ENCODE results near the gene CCNQ. TPM values are rescaled to one million over a fixed set of nuclear protein-coding genes. Genes with fewer than 3 reads are reported as not detected.

CCNQ gene
- polyA plus RNA-seq, 1 of the 3 experiments (the other 2 are of a cell fraction) = 45.3 TPM

DNA sequence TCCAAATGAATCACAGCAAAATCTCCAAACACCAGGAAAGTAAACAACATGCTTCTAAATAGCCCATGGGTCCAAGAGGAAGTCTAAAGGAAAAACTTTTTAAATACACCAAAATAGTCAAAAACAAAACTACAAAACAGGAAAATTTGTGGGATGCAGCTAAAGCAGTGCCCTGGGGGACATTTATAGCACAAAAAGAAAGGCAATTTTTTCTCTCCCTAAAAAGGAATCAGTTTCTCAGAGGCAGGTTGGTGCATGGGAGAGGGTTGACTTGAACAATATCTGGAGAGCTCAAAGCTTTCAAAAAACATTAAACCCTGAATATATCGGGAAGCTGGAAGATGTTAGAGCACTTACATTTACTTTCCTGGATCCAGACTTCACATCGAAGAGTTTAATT lies 32.4 kb upstream of the CCNQ start:
- Histone ChIP-seq H3K4me3 (ENCODE audit: low read depth in 2 of 2, low read length in 1 of 2) (no peak overlapping the region), H3K9ac (no peak overlapping the region), H4K20me1 (ENCODE audit: insufficient read depth) (no peaks in the 10 kb centered on the region), H3F3A (replicated peaks; ENCODE audit: insufficient read depth) (no peaks in the 10 kb centered on the region), H3K9me3 (peaks cover 7% of the 10 kb centered on the region; the same call in 1 of the 2 replicates), H3K27ac (ENCODE audit: low read depth in 2 of 2, low read length in 1 of 2) (no peak overlapping the region), H3K4me1 (ENCODE audit: control insufficient read depth in 1 of 2, insufficient read depth in 2 of 2, low read depth in 1 of 2, low read length in 1 of 2) (no peaks in the 10 kb centered on the region; a peak in 1 of 4 replicates), H3K4me2 (no peak overlapping the region), H3K36me3 (replicated peaks in 1 of 2; ENCODE audit: control insufficient read depth in 1 of 2, insufficient read depth in 2 of 2, low read length in 1 of 2) (no peaks in the 10 kb centered on the region), H2AFZ (ENCODE audit: low read depth) (no peak overlapping the region), H3K27me3 (ENCODE audit: insufficient read depth) (peaks cover 47% of the 10 kb centered on the region), H3K79me2 (ENCODE audit: insufficient read depth) (no peaks in the 10 kb centered on the region), H3K9me2 (no peaks in the 10 kb centered on the region)
- WGBS (ENCODE audit: low lambda C conversion rate) = 48% methylated on average over 2 of the region's 2 CpGs
- no peak for DNase-seq
- TF ChIP-seq RFX5 (IDR thresholded peaks at IDR 0.05; ENCODE audit: low read length) (no peak), RXRA (IDR thresholded peaks at IDR 0.05; ENCODE audit: borderline replicate concordance, low read depth) (no peak), EZH2phosphoT487 (IDR thresholded peaks at IDR 0.05; ENCODE audit: borderline replicate concordance, low read depth) (no peak)
- POLR2A ChIA-PET = no interaction called here
- CTCF ChIA-PET = interaction anchor here (0.9 to 3.2 kb wide), 7 partner anchors 13 to 92 kb away, joined by 3 to 17 read pairs (median 3); no protein-coding TSS in a partner anchor

DNA sequence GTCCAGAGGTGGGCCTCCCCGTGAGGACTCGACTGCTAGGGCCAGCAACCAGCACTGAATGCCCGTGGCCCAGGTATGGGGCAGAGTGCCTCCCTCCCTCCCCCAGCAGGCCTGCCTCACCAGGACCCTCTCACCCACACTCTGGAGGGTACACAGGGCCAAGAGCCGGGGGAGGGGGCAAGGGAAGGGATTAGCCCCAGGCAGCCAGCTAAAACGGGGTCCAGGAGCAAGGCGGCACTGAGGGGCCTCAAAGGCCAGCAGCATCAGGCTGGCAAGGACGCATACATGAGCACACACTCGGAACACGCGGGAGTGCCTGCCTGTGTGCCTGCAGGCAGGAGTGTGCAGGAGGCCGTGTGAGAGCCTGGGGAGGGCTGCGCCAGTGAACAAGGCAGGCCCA lies 29.7 kb upstream of the CCNQ start:
- Histone ChIP-seq H3K4me3 (ENCODE audit: low read depth in 2 of 2, low read length in 1 of 2) (no peak overlapping the region), H3K27ac (ENCODE audit: low read depth in 2 of 2, low read length in 1 of 2) (no peak overlapping the region), H3F3A (replicated peaks; ENCODE audit: insufficient read depth) (no peaks in the 10 kb centered on the region), H3K9ac (no peak overlapping the region), H3K9me2 (no peaks in the 10 kb centered on the region), H4K20me1 (ENCODE audit: insufficient read depth) (no peaks in the 10 kb centered on the region), H3K79me2 (ENCODE audit: insufficient read depth) (no peaks in the 10 kb centered on the region), H3K4me2 (no peak overlapping the region), H3K9me3 (peaks cover 7% of the 10 kb centered on the region; the same call in 1 of the 2 replicates), H2AFZ (ENCODE audit: low read depth) (no peak overlapping the region), H3K27me3 (ENCODE audit: insufficient read depth) (peaks cover 49% of the 10 kb centered on the region), H3K36me3 (replicated peaks in 1 of 2; ENCODE audit: control insufficient read depth in 1 of 2, insufficient read depth in 2 of 2, low read length in 1 of 2) (no peaks in the 10 kb centered on the region), H3K4me1 (ENCODE audit: control insufficient read depth in 1 of 2, insufficient read depth in 2 of 2, low read depth in 1 of 2, low read length in 1 of 2) (no peaks in the 10 kb centered on the region; a peak in 1 of 4 replicates)
- POLR2A ChIA-PET = no interaction called here
- CTCF ChIA-PET = interaction anchor here (1.2 kb wide), 1 partner anchor 18 kb away, joined by 3 read pairs; no protein-coding TSS in a partner anchor
- peak; percentile 16 for DNase-seq
- TF ChIP-seq GABPA (IDR thresholded peaks at IDR 0.05; ENCODE audit: low read depth) (no peak), SIN3A (IDR thresholded peaks at IDR 0.05; ENCODE audit: borderline replicate concordance, low read depth, low read length) (no peak)
- WGBS (ENCODE audit: low lambda C conversion rate) = no CpG with 5 or more reads among the region's 12 CpGs

GRCh38 chrX:153628129-153628528 lies 29.2 kb upstream of the CCNQ start:
- CTCF ChIA-PET = interaction anchor here (1.2 kb wide), 1 partner anchor 18 kb away, joined by 3 read pairs; no protein-coding TSS in a partner anchor

More at GRCh38 chrX:153628129-153628528, 29.2 kb upstream of the CCNQ start:
- Histone ChIP-seq H3K9me3 (peaks cover 7% of the 10 kb centered on the region; the same call in 1 of the 2 replicates), H3K27me3 (ENCODE audit: insufficient read depth) (peaks cover 54% of the 10 kb centered on the region), H3K9me2 (no peaks in the 10 kb centered on the region), H3F3A (replicated peaks; ENCODE audit: insufficient read depth) (no peaks in the 10 kb centered on the region), H3K36me3 (replicated peaks in 1 of 2; ENCODE audit: control insufficient read depth in 1 of 2, insufficient read depth in 2 of 2, low read length in 1 of 2) (no peaks in the 10 kb centered on the region), H3K27ac (ENCODE audit: low read depth in 2 of 2, low read length in 1 of 2) (no peak overlapping the region), H3K9ac (no peak overlapping the region), H3K4me3 (ENCODE audit: low read depth in 2 of 2, low read length in 1 of 2) (no peak overlapping the region), H3K4me1 (ENCODE audit: control insufficient read depth in 1 of 2, insufficient read depth in 2 of 2, low read depth in 1 of 2, low read length in 1 of 2) (no peaks in the 10 kb centered on the region; a peak in 1 of 4 replicates), H3K4me2 (no peak overlapping the region), H3K79me2 (ENCODE audit: insufficient read depth) (no peaks in the 10 kb centered on the region), H2AFZ (ENCODE audit: low read depth) (no peak overlapping the region), H4K20me1 (ENCODE audit: insufficient read depth) (no peaks in the 10 kb centered on the region)
- no peak for TF ChIP-seq TAF1 (IDR thresholded peaks at IDR 0.05; ENCODE audit: borderline replicate concordance, low read depth, low read length)
- TF ChIP-seq, protein P1, sequence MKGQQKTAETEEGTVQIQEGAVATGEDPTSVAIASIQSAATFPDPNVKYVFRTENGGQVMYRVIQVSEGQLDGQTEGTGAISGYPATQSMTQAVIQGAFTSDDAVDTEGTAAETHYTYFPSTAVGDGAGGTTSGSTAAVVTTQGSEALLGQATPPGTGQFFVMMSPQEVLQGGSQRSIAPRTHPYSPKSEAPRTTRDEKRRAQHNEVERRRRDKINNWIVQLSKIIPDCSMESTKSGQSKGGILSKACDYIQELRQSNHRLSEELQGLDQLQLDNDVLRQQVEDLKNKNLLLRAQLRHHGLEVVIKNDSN (IDR thresholded peaks at IDR 0.05; ENCODE audit: borderline replicate concordance, low read depth) = no peak
- DNase-seq = no peak
- POLR2A ChIA-PET = no interaction called here
- WGBS (ENCODE audit: low lambda C conversion rate) = 71% methylated on average over 6 of the region's 8 CpGs
